ENCODE measurements around the gene GRIK5.
A peak's percentile ranks its signal among the peaks of the same experiment; 100 is the strongest.

The GRIK5 gene

GRCh38 chr19:42069619-42070351 lies at the start of gene GRIK5:
GRIK5 (minus strand) TSS chr19:42070206; CDS start chr19:42065770, 4,436 bp downstream.
- no peak for DNase-seq (ENCODE audit: low read depth)

GRCh38 chr19:42117076-42117475 lies 47.1 kb upstream of the GRIK5 start:
- no peak for DNase-seq (ENCODE audit: low read depth)

GRCh38 chr19:42116308-42117075 lies 46.5 kb upstream of the GRIK5 start:
- no peak for DNase-seq (ENCODE audit: low read depth)

GRCh38 chr19:42115705-42116104 lies 45.7 kb upstream of the GRIK5 start:
- no peak for DNase-seq (ENCODE audit: low read depth)

GRCh38 chr19:42115219-42115618 lies 45.2 kb upstream of the GRIK5 start:
- DNase-seq (ENCODE audit: low read depth): peak; percentile 60

GRCh38 chr19:42114412-42114811 lies 44.4 kb upstream of the GRIK5 start:
- no peak for DNase-seq (ENCODE audit: low read depth)

GRCh38 chr19:42113641-42114348 lies 43.8 kb upstream of the GRIK5 start:
- DNase-seq (ENCODE audit: low read depth): peak; percentile 96

GRCh38 chr19:42111811-42112210 lies 41.8 kb upstream of the GRIK5 start:
- DNase-seq (ENCODE audit: low read depth): no peak

- DNase-seq (ENCODE audit: low read depth): peak; percentile 29
Observed at GRCh38 chr19:42111384-42111783, 41.4 kb upstream of the GRIK5 start.

- DNase-seq (ENCODE audit: low read depth): no peak
Observed at GRCh38 chr19:42110658-42111057, 40.7 kb upstream of the GRIK5 start.

- peak; percentile 73 for DNase-seq (ENCODE audit: low read depth)
Observed at GRCh38 chr19:42109896-42110295, 39.9 kb upstream of the GRIK5 start.

- DNase-seq (ENCODE audit: low read depth): peak; percentile 83
Observed at GRCh38 chr19:42108527-42109389, 38.8 kb upstream of the GRIK5 start.

GRCh38 chr19:42105368-42105767 lies 35.4 kb upstream of the GRIK5 start:
- DNase-seq (ENCODE audit: low read depth): no peak

- no peak for DNase-seq (ENCODE audit: low read depth)
Observed at GRCh38 chr19:42102877-42103276, 32.9 kb upstream of the GRIK5 start.

- DNase-seq (ENCODE audit: low read depth): peak; percentile 35
Observed at GRCh38 chr19:42100241-42100640, 30.2 kb upstream of the GRIK5 start.

- no peak for DNase-seq (ENCODE audit: low read depth)
Observed at GRCh38 chr19:42099336-42099925, 29.4 kb upstream of the GRIK5 start.

GRCh38 chr19:42098781-42099180 lies 28.8 kb upstream of the GRIK5 start:
- DNase-seq (ENCODE audit: low read depth): no peak

- no peak for DNase-seq (ENCODE audit: low read depth)
Observed at GRCh38 chr19:42097461-42097860, 27.5 kb upstream of the GRIK5 start.

- DNase-seq (ENCODE audit: low read depth): no peak
Observed at GRCh38 chr19:42096255-42096837, 26.3 kb upstream of the GRIK5 start.

GRCh38 chr19:42095814-42096230 lies 25.8 kb upstream of the GRIK5 start:
- no peak for DNase-seq (ENCODE audit: low read depth)

Data from amniotic epithelial cell (primary cell).